Measurements from ENCODE around the gene TEX22.

Gene TEX22

GRCh38 chr14:105439710-105440553 is 41.6 kb downstream of the TEX22 start:
- DNase-seq (ENCODE audit: low read depth), result no peak

GRCh38 chr14:105440554-105440900 is 42.2 kb downstream of the TEX22 start:
- no peak for DNase-seq (ENCODE audit: low read depth)

DNA sequence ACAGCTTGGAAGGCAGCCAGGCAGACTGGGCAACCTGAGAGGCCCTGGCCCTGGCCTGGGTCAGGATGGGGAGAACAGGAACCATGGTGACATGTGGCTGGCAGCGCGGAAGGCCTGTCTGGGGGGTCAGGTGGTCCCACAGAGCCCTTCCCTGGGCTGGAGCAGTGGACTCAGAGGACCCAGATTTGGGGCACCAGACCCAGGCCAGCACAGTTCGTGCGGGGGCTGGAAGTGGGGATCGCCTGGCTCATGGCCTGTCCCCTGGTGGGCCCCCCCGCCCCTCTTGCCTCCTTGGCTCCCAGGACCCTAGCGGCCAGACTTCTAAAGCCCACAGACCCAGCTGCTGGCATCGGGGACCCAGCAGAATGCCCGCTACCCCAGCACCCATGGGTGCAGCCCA is 42.7 kb downstream of the TEX22 start:
- DNase-seq (ENCODE audit: low read depth), result no peak

- no peak for DNase-seq (ENCODE audit: low read depth)
Observed at GRCh38 chr14:105442125-105442524, 43.8 kb downstream of the TEX22 start.

DNA sequence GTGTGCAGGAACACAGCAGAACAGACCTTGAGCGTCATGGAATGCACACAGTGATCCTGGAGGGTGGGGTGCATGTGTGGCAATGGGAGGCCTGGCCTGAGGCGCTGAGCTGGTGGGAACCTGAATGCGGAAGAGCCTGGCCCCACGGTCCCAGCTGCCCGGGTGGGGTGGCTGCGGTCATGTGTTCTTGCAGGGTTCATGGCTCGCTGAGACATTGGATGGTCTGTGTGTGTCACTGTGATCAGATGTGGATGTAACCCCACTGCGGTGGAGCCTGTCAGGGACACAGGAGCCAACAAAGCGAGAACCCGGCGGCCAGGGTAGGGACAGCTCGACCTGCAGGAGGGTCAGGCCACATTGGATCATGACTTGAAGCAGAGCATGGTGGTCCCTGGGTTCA is 44.5 kb downstream of the TEX22 start:
- no peak for DNase-seq (ENCODE audit: low read depth)

DNA sequence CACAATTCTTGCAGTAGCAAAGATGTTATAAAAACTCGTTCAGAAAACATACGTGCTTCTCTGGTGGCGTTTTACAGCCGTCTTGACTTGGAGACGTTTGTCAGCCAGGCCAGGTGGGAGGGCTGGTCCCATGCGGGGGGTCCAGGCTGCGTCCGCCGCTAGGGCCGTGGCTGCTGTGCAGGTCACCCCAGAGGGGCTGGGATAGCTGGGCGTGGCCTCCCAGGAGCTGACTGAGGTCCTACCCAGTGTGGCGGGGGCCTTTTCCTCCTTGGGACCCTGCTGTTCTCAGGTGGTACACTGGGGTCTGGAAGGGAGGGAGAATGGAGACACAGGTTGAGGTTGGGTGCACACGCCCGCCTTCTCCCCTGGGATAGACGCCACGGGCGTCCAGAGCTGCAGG is 46.5 kb downstream of the TEX22 start:
- DNase-seq (ENCODE audit: low read depth), result no peak

DNA sequence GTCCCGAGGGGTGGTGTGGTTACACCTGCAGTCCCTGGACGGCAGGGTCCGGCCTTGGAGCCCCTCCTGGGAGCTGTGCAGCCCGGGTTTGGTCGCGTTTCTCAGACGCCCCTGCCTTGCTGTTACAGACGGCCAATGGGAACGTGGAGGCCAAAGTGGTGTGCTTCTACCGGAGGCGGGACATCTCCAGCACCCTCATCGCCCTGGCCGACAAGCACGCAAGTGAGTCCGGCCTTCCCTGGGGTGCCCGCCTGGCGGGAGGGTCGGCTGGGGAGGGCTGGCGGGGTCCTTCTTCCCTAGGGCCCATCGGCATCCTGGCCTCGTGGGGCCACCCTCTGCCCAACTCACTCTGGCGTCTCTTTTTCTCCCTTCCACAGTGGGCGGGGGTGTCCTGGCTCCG is 47.0 kb downstream of the TEX22 start:
- DNase-seq (ENCODE audit: low read depth), result no peak

- DNase-seq (ENCODE audit: low read depth), result no peak
Observed at GRCh38 chr14:105445901-105446845, 47.8 kb downstream of the TEX22 start.

GRCh38 chr14:105446971-105447370 is 48.6 kb downstream of the TEX22 start:
- DNase-seq (ENCODE audit: low read depth), result no peak

DNA sequence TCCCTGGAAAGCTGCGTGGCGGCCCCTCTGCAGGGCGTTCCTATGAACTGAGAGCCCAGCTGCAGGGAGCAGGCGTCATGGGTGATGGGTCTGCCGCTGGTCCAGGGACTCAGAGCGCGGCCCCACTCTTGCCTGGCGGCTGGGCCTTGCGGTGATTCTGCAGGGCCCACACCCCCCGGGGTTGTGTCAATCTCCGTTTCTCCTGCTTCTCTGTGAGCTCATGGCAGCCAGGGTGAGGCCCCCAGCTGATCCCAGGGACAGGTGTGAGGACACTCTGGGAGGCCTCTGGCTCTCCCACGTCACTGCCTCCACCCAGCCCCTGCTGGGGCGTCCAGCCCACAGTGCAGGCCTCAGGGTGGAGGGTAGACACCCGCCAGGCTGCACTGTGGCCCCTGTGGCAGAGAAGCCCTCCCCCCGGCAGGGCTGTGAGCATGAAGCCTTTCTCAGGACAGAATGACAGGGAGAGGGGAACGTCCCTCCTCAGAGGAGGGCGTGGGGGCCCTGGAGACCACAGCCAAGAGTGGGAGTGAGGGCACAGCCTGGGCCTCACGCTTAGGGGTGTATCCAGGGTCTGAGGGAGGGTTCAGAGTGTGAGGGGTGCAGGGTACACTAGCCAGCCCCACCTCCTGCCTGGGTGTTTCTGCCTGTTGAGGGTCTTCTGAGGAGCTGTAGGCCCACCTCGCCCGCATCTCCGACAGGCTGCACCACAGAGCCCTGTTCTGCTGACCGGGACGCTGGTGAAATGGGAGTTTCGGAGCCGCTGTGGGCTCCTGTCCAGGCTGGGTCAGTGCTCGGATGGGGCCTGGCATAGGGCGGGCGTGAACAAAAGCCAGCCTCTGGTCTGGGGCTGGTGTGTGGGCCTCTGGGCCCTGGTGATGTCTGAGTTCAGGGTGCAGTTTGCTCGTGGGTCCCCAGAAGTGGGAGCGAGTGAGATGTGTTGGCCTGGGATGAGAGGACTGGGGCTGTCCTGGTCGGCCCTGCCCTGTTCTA is 49.6 kb downstream of the TEX22 start:
- no peak for DNase-seq (ENCODE audit: low read depth)

DNA sequence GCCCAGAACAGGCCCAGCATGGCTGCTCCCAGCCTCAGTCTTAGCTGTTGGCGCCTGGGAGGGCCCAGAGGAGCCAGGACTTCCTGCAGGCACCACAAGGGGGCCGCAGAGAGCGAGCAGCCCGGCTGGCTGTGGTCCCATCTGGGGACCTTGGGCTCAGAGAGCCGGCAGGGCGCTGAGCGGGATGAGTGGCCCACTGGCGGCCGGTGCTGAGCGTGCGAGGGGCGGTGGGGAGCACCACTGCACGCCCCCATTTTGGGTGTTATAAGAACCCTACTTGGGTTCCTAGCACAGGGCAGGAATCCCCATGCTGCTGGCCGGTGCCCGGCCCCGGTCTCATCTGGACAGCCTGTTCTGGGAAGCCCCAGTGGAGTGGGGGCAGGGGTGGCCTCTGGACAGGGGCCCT is 50.4 kb downstream of the TEX22 start:
- DNase-seq (ENCODE audit: low read depth), result peak; percentile 48

GRCh38 chr14:105449276-105450122 is 51.2 kb downstream of the TEX22 start:
- DNase-seq (ENCODE audit: low read depth), result no peak

DNA sequence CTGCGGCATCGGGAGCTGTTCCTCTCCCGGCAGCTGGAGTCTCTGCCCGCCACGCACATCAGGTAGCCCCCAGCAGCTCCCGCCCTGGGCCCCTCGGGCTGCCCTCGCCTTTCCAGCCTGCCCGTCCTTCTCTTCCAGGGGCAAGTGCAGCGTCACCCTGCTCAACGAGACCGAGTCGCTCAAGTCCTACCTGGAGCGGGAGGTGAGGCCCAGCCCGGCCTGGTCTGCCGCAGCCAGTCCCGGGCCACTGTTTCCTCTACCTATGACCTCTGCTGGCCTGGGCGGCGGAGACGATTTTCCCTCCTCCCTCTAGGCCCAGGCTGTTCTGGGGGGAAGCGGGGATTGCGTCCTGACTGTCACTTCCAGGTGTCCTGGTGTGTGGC is 51.8 kb downstream of the TEX22 start:
- DNase-seq (ENCODE audit: low read depth), result no peak

- no peak for DNase-seq (ENCODE audit: low read depth)
Observed at GRCh38 chr14:105450864-105451720, 52.8 kb downstream of the TEX22 start.

GRCh38 chr14:105452963-105453362 is 54.6 kb downstream of the TEX22 start:
- DNase-seq (ENCODE audit: low read depth), result no peak

GRCh38 chr14:105453847-105454246 is 55.5 kb downstream of the TEX22 start:
- no peak for DNase-seq (ENCODE audit: low read depth)

- DNase-seq (ENCODE audit: low read depth), result no peak
Observed at GRCh38 chr14:105455086-105455640, 56.8 kb downstream of the TEX22 start.

DNA sequence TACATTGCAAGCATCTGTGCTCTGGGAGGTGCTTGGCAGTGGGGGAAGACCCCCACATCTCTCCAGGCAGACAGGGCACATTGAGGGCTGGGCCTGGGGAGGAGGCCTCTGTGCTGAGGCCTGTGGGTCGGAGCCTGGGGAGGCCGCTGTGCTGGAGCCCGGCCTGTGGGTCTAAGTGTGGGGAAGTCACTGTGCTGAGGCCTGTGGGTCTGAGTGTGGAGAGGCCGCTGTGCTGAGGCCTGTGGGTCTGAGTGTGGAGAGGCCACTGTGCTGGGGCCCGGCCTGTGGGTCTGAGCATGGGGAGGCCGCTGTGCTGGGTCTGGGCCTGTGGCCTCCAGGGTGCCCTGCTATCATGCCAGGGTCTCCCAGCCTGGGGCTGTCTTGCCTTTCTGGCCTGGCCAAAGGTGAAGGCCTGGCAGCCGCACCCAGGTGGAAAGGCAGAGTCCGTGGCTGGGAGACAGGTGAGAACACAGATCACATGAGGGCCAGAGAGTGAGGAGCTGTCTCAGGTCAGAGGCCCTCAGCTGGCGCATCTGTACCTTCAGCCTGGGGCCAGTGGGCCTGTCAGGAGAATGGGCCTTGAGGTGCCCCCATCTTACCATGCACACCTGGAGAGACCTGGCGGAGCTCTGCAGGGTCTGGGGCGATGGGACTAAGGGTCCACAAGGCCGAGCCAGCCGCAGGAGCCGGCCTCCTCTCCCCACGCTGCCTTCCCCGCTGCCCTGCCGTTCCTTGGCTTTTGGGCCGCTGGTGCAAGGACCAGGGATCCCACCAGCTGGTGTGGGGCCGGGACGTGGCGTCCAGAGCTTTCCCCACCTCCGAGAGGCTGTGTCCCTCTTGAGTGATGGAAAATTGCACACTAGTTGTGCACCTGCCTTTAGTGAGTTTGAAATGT is 57.7 kb downstream of the TEX22 start:
- no peak for DNase-seq (ENCODE audit: low read depth)

Data from stimulated activated CD4-positive, alpha-beta T cell treated with anti-CD3 and anti-CD28 coated beads, Interleukin-2, amount 100 ng/mL, for 4 hours (primary cell).